NT2/D1 (cell line): ENCODE measurements around the gene FAM234A.
A peak's percentile ranks its signal among the peaks of the same experiment; 100 is the strongest.
"Not testable (repeated sequence)": the region's sequence is repeated elsewhere in the genome, so short reads cannot be mapped to it uniquely, and the experiment has no call there.

Experiments
- DNase-seq: peaks from one replicate; pipeline ENCODE4 v3.0.0-alpha.2; 2011; ENCODE audit warnings: low read depth, low spot score
- H3K27me3 ChIP-seq: 2 replicates; pipeline ENCODE4 v1.6.0; 2011; ENCODE audit warnings: mild to moderate bottlenecking; ENCODE audit not compliant: insufficient read length, insufficient read depth
- H3K36me3 ChIP-seq: 2 replicates; pipeline ENCODE4 v1.6.1; 2011; ENCODE audit warnings: mild to moderate bottlenecking, low read length, mixed read lengths; ENCODE audit not compliant: insufficient read depth, insufficient read length
- H3K4me1 ChIP-seq: 2 replicates; pipeline ENCODE4 v1.5.1; 2011; ENCODE audit not compliant: insufficient read depth, insufficient read length
- H3K4me3 ChIP-seq: 2 replicates; pipeline ENCODE4 v1.5.1; 2011; ENCODE audit warnings: low read depth; ENCODE audit not compliant: insufficient read length
- H3K9ac ChIP-seq: 2 replicates; pipeline ENCODE4 v1.6.0; 2011; ENCODE audit warnings: low read depth; ENCODE audit not compliant: insufficient read length
- H3K9me3 ChIP-seq: 2 replicates; pipeline ENCODE4 v1.5.1; 2011; ENCODE audit warnings: mild to moderate bottlenecking, low read length; ENCODE audit not compliant: insufficient read depth
- SUZ12 ChIP-seq: IDR thresholded peaks from 2 replicates; pipeline ENCODE4 v1.6.1; 2011; ENCODE audit not compliant: insufficient read length, insufficient read depth; ENCODE audit errors: extremely low read depth
- YY1 ChIP-seq: IDR thresholded peaks from 2 replicates; pipeline ENCODE4 v1.6.1; 2011; ENCODE audit not compliant: insufficient read length, insufficient read depth
- ZNF274 ChIP-seq: IDR thresholded peaks from 2 replicates; pipeline ENCODE4 v1.6.1; 2011; ENCODE audit warnings: mild to moderate bottlenecking, low read depth, low read length

The FAM234A gene

DNA sequence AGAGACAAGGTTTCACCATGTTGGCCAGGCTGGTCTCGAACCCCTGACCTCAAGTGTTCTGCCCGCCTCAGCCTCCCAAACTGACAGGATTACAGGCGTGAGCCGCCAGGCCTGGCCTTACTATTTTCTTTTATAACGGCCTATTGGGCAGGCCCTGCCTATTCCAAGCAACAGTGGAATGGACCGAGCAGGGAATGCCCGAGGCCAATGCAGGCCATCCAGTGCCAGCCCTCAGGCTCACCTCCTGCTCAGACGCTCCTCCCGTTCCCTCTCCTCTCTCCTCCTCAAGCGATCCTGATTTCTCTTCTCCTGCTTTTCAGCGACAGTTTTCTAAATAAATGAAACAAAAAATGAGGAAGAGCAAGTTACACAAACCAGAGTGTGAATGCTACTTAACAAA is 41.9 kb upstream of the FAM234A start:
- H3K4me1 ChIP-seq: no peaks in the 10 kb centered on the region
- H3K9me3 ChIP-seq: no peaks in the 10 kb centered on the region

GRCh38 chr16:193441-193840 is 41.2 kb upstream of the FAM234A start:
- Histone ChIP-seq H3K4me1 (no peaks in the 10 kb centered on the region), H3K36me3 (peaks cover 94% of the 10 kb centered on the region), H3K4me3 (no peak overlapping the region), H3K9me3 (no peaks in the 10 kb centered on the region), H3K27me3 (no peaks in the 10 kb centered on the region), H3K9ac (no peak overlapping the region)
- DNase-seq: no peak
- TF ChIP-seq YY1: no peak
- TF ChIP-seq ZNF274: no peak
- TF ChIP-seq SUZ12: no peak

More for the DNA sequence above, 41.9 kb upstream of the FAM234A start:
- Histone ChIP-seq H3K27me3 (no peaks in the 10 kb centered on the region), H3K4me3 (no peak overlapping the region), H3K36me3 (peaks cover 92% of the 10 kb centered on the region), H3K9ac (no peak overlapping the region)
- DNase-seq: no peak
- no peak for TF ChIP-seq SUZ12
- TF ChIP-seq YY1: no peak
- no peak for TF ChIP-seq ZNF274

GRCh38 chr16:194516-194915 is 40.1 kb upstream of the FAM234A start:
- Histone ChIP-seq H3K9ac (no peak overlapping the region), H3K9me3 (no peaks in the 10 kb centered on the region), H3K4me3 (no peak overlapping the region), H3K4me1 (no peaks in the 10 kb centered on the region), H3K27me3 (no peaks in the 10 kb centered on the region), H3K36me3 (peaks cover 92% of the 10 kb centered on the region)
- TF ChIP-seq YY1 (no peak), SUZ12 (no peak), ZNF274 (no peak)
- DNase-seq: no peak

DNA sequence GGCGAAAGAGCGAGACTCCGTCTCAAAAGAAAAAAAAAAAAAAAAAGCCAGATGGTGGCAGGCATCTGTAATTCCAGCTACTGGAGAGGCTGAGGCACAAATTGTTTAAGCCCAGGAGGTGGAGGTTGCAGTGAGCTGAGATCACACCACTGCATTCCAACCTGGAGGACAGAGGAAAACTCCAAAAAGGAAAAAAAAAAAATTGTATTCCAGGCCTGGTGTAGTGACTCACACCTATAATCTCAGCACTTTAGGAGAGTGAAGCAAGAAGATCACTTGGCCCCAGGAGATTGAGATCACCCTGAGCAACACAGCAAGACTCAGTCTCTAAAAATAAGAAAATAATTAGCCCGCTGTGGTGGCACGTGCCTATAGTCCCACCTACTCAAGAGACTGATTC is 34.2 kb upstream of the FAM234A start:
- Histone ChIP-seq H3K9ac (no peak overlapping the region), H3K27me3 (no peaks in the 10 kb centered on the region), H3K4me1 (no peaks in the 10 kb centered on the region), H3K36me3 (peaks cover 73% of the 10 kb centered on the region), H3K4me3 (no peak overlapping the region), H3K9me3 (no peaks in the 10 kb centered on the region)
- peak; percentile 33 for DNase-seq
- TF ChIP-seq YY1: no peak
- no peak for TF ChIP-seq ZNF274
- TF ChIP-seq SUZ12: no peak

- TF ChIP-seq SUZ12 (no peak), ZNF274 (no peak), YY1 (no peak)
- Histone ChIP-seq H3K4me3 (no peak overlapping the region), H3K4me1 (no peaks in the 10 kb centered on the region), H3K9ac (no peak overlapping the region), H3K27me3 (no peaks in the 10 kb centered on the region), H3K9me3 (no peaks in the 10 kb centered on the region), H3K36me3 (peaks cover 75% of the 10 kb centered on the region)
- no peak for DNase-seq
Measured at GRCh38 chr16:203246-203645, 31.4 kb upstream of the FAM234A start.

- H3K27me3 ChIP-seq, H3K9me3 ChIP-seq, H3K9ac ChIP-seq, DNase-seq, H3K4me1 ChIP-seq, H3K4me3 ChIP-seq: not testable (repeated sequence)
- H3K36me3 ChIP-seq: peaks cover 75% of the 10 kb centered on the region
Measured at GRCh38 chr16:204046-204445, 30.6 kb upstream of the FAM234A start.

GRCh38 chr16:209359-209758 is 25.3 kb upstream of the FAM234A start:
- H3K9me3 ChIP-seq, H3K4me1 ChIP-seq, H3K27me3 ChIP-seq, DNase-seq, H3K4me3 ChIP-seq, H3K9ac ChIP-seq: not testable (repeated sequence)
- H3K36me3 ChIP-seq: peaks cover 91% of the 10 kb centered on the region

- H3K9me3 ChIP-seq, H3K4me1 ChIP-seq, H3K9ac ChIP-seq, H3K27me3 ChIP-seq, H3K4me3 ChIP-seq, DNase-seq: not testable (repeated sequence)
- peaks cover 90% of the 10 kb centered on the region for H3K36me3 ChIP-seq
Measured at GRCh38 chr16:211631-212180, 22.9 kb upstream of the FAM234A start.
